HG02623 (cell line): Measurements from ENCODE around the gene MVK.

Experiments used
- ATAC-seq: cut with Tn5 transposase; IDR thresholded peaks from one replicate; pipeline ENCODE4 v1.9.1; 2021; ENCODE audit warnings: moderate library complexity; ENCODE audit not compliant: unreplicated experiment

The MVK gene

GRCh38 chr12:109544955-109545531 lies 28.6 kb upstream of the MVK start:
- ATAC-seq: no peak

GRCh38 chr12:109545826-109546225 lies 27.8 kb upstream of the MVK start:
- ATAC-seq: no peak

GRCh38 chr12:109547286-109547685 lies 26.3 kb upstream of the MVK start:
- no peak for ATAC-seq

GRCh38 chr12:109548258-109548657 lies 25.3 kb upstream of the MVK start:
- ATAC-seq: no peak

GRCh38 chr12:109549613-109550270 lies 23.9 kb upstream of the MVK start:
- ATAC-seq: no peak

- no peak for ATAC-seq
Measured at GRCh38 chr12:109550281-109550680, 23.3 kb upstream of the MVK start.

- no peak for ATAC-seq
Measured at GRCh38 chr12:109551108-109551507, 22.5 kb upstream of the MVK start.

GRCh38 chr12:109552971-109553370 lies 20.6 kb upstream of the MVK start:
- no peak for ATAC-seq

GRCh38 chr12:109553483-109553882 lies 20.1 kb upstream of the MVK start:
- no peak for ATAC-seq

- ATAC-seq: no peak
Measured at GRCh38 chr12:109553906-109554500, 19.6 kb upstream of the MVK start.

GRCh38 chr12:109554761-109555160 lies 18.8 kb upstream of the MVK start:
- ATAC-seq: no peak

GRCh38 chr12:109555431-109556315 lies 17.9 kb upstream of the MVK start:
- ATAC-seq: no peak

- no peak for ATAC-seq
Measured at GRCh38 chr12:109557200-109557599, 16.4 kb upstream of the MVK start.

GRCh38 chr12:109557805-109558204 lies 15.8 kb upstream of the MVK start:
- no peak for ATAC-seq

- ATAC-seq: no peak
Measured at GRCh38 chr12:109558374-109559199, 15.0 kb upstream of the MVK start.

- no peak for ATAC-seq
Measured at GRCh38 chr12:109559200-109559505, 14.4 kb upstream of the MVK start.

- ATAC-seq: no peak
Measured at GRCh38 chr12:109559601-109560000, 14.0 kb upstream of the MVK start.

GRCh38 chr12:109560867-109561710 lies 12.5 kb upstream of the MVK start:
- no peak for ATAC-seq

GRCh38 chr12:109561711-109562030 lies 11.9 kb upstream of the MVK start:
- ATAC-seq: no peak

GRCh38 chr12:109562871-109563270 lies 10.7 kb upstream of the MVK start:
- no peak for ATAC-seq
